Upper lobe of left lung (tissue), 6 donors: Measurements from ENCODE around the gene CASP10. TPM values are rescaled to one million over a fixed set of nuclear protein-coding genes. Genes with fewer than 3 reads are reported as not detected.

ENCODE experiments used
- ATAC-seq, 2 donors: fragments of 200-7000 bp; cut with Tn5 transposase; one replicate each; pipeline ENCODE4 v1.9.1; 2022; ENCODE audit warnings: mild to moderate bottlenecking in 2 of 2, moderate library complexity in 2 of 2; ENCODE audit not compliant: low FRiP score in 2 of 2
- DNase-seq, 2 donors: peaks; one replicate each; pipeline ENCODE4 v3.0.0-alpha.2; 2019 to 2020
- H3K27ac ChIP-seq, 4 donors: fragments of 200-600 bp; sonication (generic); one replicate each; pipeline ENCODE4 v1.5.1; 2016 to 2019
- H3K27me3 ChIP-seq, 4 donors: fragments of 200-600 bp; sonication (generic); one replicate each; pipeline ENCODE4 v1.5.1; 2017 to 2019
- H3K36me3 ChIP-seq, 4 donors: fragments of 200-600 bp; sonication (generic); one replicate each; pipeline ENCODE4 v1.5.1; 2016 to 2019
- H3K4me1 ChIP-seq, 4 donors: fragments of 200-600 bp; sonication (generic); one replicate each; pipeline ENCODE4 v1.5.1; 2018 to 2019
- H3K4me3 ChIP-seq, 4 donors: fragments of 200-600 bp; sonication (generic); one replicate each; pipeline ENCODE4 v1.5.1; 2017 to 2019; ENCODE audit warnings: mild to moderate bottlenecking in 2 of 4, moderate library complexity in 1 of 4
- H3K9me3 ChIP-seq, 4 donors: fragments of 200-600 bp; sonication (generic); one replicate each; pipeline ENCODE4 v1.5.1; 2018 to 2019
- EP300 ChIP-seq, 4 donors: sonication (generic); formaldehyde crosslinking; IDR thresholded peaks; one replicate each; pipeline ENCODE4 v1.5.1; 2017; ENCODE audit warnings: antibody characterized with exemption in 4 of 4, control low read depth in 2 of 4
- POLR2A ChIP-seq, 4 donors: fragments of 450-650 bp; IDR thresholded peaks; one replicate each; pipeline ENCODE4 v1.5.1; 2016 to 2017; ENCODE audit warnings: antibody characterized with exemption in 4 of 4, mild to moderate bottlenecking in 2 of 4
- POLR2AphosphoS5 ChIP-seq, 2 donors: sonication (generic); formaldehyde crosslinking; IDR thresholded peaks; one replicate each; pipeline ENCODE4 v1.5.1; 2017; ENCODE audit warnings: antibody characterized with exemption in 2 of 2
- WGBS, 2 donors: methylation state at CpG; one replicate each; pipeline ENCODE4 v1.1.5; 2017 to 2018; 5-methylcytosine and 5-hydroxymethylcytosine counted together
- total RNA-seq, 6 donors: library from RNA; depleted of rRNA in 4 of 6; stranded (reverse); fragments of >200 nt in 4 of 6; gene quantifications; one replicate each; pipeline versions ENCODE4 v1.1.0 to v1.2.1, GENCODE V29; 2016 to 2021
- TF ChIP-seq, protein P1 (sequence below), 6 experiments: fragments of 450-650 bp in 4 of 6; fragments of 200-600 bp in 2 of 6; sonication (generic) in 2 of 6; IDR thresholded peaks; one replicate each; pipeline ENCODE4 v1.5.1; 2016 to 2019; ENCODE audit warnings: antibody characterized with exemption in 6 of 6
- donor health status: DM: no; HTN: no; CAD: no; lungs with moderate emphysema.
- donor health status: DM: no; HTN: yes; CAD: no; lungs with severe emphysema.

The CASP10 gene
- total RNA-seq, result 10 to 100 TPM; 21.1 to 67.1 (median 29.9) TPM

DNA sequence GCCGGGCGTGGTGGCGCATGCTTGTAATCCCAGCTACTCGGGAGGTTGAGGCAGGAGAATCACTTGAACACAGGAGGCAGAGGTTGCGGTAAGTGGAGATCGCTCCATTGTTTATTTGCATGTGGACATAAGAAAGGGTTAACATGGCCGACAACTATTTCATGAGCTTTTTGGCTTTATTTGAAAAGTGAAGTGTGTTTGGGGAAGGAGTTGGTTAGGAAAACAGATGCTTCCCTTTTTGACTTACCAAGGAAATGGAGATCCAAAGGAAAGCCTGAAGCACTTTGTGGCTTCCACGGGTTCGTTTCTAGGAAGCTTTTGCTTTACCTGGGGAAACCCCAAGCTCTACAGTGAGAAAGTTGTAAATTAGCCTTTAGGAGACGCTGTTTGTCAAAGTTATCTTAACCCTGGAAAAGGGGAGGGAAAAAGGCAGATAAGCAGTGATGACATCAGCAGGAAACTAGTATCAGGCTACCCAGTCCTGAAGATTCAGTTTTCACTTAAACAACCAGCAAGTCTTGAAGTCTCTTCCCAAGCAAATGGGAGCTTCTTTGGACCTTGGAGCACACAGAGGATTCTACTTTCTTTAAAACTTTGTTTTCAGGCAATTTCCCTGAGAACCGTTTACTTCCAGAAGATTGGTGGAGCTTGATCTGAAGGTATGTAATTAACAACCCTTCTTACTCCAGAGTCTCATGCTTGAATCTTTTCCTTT is at the start of gene CASP10:
CASP10 (plus strand) TSS at position 492 of the 715 bp plus-strand sequence. CDS start 2,637 bp downstream, outside the sequence.
- TF ChIP-seq, protein P1, sequence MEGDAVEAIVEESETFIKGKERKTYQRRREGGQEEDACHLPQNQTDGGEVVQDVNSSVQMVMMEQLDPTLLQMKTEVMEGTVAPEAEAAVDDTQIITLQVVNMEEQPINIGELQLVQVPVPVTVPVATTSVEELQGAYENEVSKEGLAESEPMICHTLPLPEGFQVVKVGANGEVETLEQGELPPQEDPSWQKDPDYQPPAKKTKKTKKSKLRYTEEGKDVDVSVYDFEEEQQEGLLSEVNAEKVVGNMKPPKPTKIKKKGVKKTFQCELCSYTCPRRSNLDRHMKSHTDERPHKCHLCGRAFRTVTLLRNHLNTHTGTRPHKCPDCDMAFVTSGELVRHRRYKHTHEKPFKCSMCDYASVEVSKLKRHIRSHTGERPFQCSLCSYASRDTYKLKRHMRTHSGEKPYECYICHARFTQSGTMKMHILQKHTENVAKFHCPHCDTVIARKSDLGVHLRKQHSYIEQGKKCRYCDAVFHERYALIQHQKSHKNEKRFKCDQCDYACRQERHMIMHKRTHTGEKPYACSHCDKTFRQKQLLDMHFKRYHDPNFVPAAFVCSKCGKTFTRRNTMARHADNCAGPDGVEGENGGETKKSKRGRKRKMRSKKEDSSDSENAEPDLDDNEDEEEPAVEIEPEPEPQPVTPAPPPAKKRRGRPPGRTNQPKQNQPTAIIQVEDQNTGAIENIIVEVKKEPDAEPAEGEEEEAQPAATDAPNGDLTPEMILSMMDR (IDR thresholded peaks at IDR 0.05), result peak; percentile 27 to 86 (median 64)
- TF ChIP-seq EP300 (IDR thresholded peaks at IDR 0.05), result peak in 1 of 4 donors; percentile 61
- TF ChIP-seq POLR2AphosphoS5 (IDR thresholded peaks at IDR 0.05), result peak; percentile 33 to 46
- TF ChIP-seq POLR2A (IDR thresholded peaks at IDR 0.05), result peak in 3 of 4 donors; percentile 43 to 69 (median 68)
- WGBS, 2 donors, result 16 to 18% methylated on average over 11 of the region's 11 CpGs
- no peaks in the 10 kb centered on the region for H3K9me3 ChIP-seq
- peak within 1 kb of the TSS; percentile 30 to 61 (median 45) for H3K4me3 ChIP-seq
- ATAC-seq, result peak; percentile 82 to 85
- peaks cover 0 to 16% (median 2%) of the 10 kb centered on the region in 4 donors for H3K36me3 ChIP-seq
- peaks cover 18 to 40% (median 28%) of the 10 kb centered on the region in 4 donors for H3K4me1 ChIP-seq
- H3K27me3 ChIP-seq, result no peaks in the 10 kb centered on the region
- H3K27ac ChIP-seq, result peak within 1 kb of the TSS; percentile 75 to 82 (median 80)
- peak in 1 of 2 donors; percentile 62 for DNase-seq

GRCh38 chr2:201135386-201135785 is 47.6 kb upstream of the CASP10 start:
- Histone ChIP-seq H3K27me3 (no peaks in the 10 kb centered on the region), H3K9me3 (no peaks in the 10 kb centered on the region), H3K4me1 (peaks cover 71 to 93% (median 90%) of the 10 kb centered on the region in 4 donors), H3K4me3 (peak overlapping the region in 1 of 4 donors; percentile 16), H3K27ac (peak overlapping the region; percentile 71 to 100 (median 100)), H3K36me3 (peaks cover 27 to 91% (median 66%) of the 10 kb centered on the region in 4 donors)
- TF ChIP-seq EP300 (IDR thresholded peaks at IDR 0.05), result no peak
- TF ChIP-seq POLR2AphosphoS5 (IDR thresholded peaks at IDR 0.05), result no peak
- TF ChIP-seq, protein P1 (IDR thresholded peaks at IDR 0.05), result no peak
- TF ChIP-seq POLR2A (IDR thresholded peaks at IDR 0.05), result no peak
- DNase-seq (no peak), ATAC-seq (no peak)
- 64 to 65% methylated on average over 4 of the region's 4 CpGs for WGBS, 2 donors

- H3K27ac ChIP-seq, result peak overlapping the region; percentile 71 to 100 (median 100)
- WGBS, 2 donors, result 64 to 71% methylated on average over 1 to 2 of the region's 3 CpGs
- H3K36me3 ChIP-seq, result peaks cover 29 to 97% (median 79%) of the 10 kb centered on the region in 4 donors
- no peak for TF ChIP-seq POLR2AphosphoS5 (IDR thresholded peaks at IDR 0.05)
- TF ChIP-seq, protein P1 (IDR thresholded peaks at IDR 0.05), result no peak
- TF ChIP-seq POLR2A (IDR thresholded peaks at IDR 0.05), result no peak
- TF ChIP-seq EP300 (IDR thresholded peaks at IDR 0.05), result no peak
- H3K4me3 ChIP-seq, result no peak overlapping the region
- ATAC-seq, result no peak
- DNase-seq, result peak in 1 of 2 donors; percentile 52
- H3K4me1 ChIP-seq, result peaks cover 59 to 83% (median 79%) of the 10 kb centered on the region in 4 donors
- H3K9me3 ChIP-seq, result no peaks in the 10 kb centered on the region
- H3K27me3 ChIP-seq, result no peaks in the 10 kb centered on the region
Measured at GRCh38 chr2:201136889-201137321, 46.0 kb upstream of the CASP10 start.

DNA sequence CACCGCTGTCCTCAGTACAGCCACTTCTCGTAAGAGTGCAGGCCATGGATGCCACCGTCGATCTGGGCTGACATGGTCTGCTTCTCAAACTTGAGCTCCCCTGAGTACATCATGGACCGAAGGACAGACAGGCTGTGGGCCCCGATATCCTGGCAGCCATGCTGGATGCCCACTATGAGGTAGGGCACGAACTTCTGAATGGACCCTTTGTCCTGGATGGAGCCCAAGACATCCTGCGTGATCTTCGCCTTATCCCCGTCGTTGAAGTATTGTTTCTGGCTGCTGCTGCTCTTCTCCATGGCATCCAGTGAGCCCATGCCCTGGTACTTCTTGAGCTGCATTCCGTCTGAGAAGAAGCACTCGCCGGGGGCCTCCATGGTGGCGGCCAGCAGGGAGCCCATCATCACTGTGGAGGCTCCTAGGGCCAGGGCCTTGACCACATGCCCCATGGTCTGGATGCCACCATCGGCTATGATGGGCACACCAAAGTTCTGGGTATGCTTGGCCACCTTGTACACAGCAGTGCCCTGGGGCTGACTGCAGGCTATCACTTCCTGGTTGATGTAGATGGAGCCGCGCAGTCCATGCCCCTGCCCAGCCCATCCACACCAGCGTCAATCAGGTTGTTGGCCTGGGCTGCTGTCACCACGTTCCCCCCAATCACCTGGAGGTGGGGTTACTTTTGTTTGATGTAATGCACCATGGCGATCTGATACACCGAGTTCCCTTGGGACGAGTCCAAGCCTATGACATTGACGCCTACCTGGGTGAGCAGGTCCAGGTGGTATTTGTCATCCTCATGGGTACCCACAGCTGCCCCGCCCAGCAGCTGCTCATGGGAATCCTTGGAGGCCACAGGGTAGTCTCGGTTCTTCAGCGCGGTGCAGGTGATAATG is 45.2 kb upstream of the CASP10 start:
- no peaks in the 10 kb centered on the region for H3K9me3 ChIP-seq
- ATAC-seq (peak in 1 of 2 donors; percentile 64), DNase-seq (peak in 1 of 2 donors; percentile 45)
- no peak overlapping the region for H3K4me3 ChIP-seq
- peaks cover 34 to 97% (median 85%) of the 10 kb centered on the region in 4 donors for H3K36me3 ChIP-seq
- no peaks in the 10 kb centered on the region for H3K27me3 ChIP-seq
- H3K27ac ChIP-seq, result peak overlapping the region; percentile 65 to 100 (median 85)
- TF ChIP-seq POLR2A (IDR thresholded peaks at IDR 0.05) (no peak), EP300 (IDR thresholded peaks at IDR 0.05) (no peak), POLR2AphosphoS5 (IDR thresholded peaks at IDR 0.05) (no peak)
- TF ChIP-seq, protein P1 (IDR thresholded peaks at IDR 0.05), result no peak
- peaks cover 51 to 75% (median 70%) of the 10 kb centered on the region in 4 donors for H3K4me1 ChIP-seq
- 97 to 99% methylated on average over 21 to 28 of the region's 28 CpGs for WGBS, 2 donors
